ENCODE data around the gene ADARB2.
"Not testable (repeated sequence)": the region's sequence is repeated elsewhere in the genome, so short reads cannot be mapped to it uniquely, and the experiment has no call there.

The ADARB2 gene

DNA sequence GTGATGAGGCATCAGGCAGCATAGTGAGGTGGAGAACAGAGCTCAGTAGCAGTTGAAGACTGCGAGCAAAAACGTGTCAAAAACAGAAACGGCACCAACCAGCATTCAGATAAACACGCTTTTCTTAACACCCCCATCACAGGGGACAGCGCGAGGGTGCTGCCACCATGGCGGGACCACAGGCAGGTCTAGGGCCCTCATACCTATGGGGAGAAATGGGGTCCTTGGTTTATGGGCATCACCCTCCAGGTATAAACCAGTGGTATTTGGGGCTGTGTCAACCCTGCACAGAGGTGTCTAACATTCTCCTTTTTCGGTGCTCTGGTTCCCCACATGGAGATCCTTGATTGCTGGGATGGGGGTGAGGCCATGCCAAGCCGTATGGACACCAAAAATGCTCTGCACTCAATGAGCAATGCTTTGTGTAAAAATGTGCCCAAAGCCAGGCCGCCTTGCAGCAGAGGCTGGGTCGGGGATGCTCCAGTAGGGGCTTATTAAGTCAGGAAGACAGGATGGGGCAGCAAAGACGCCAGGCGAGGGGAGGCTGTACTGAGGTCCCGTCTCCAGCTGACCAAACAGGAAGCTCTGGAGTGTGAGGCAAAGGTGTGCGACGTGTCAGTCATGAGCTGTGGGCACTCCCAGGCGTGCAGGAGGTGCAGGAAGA is 489.6 kb downstream of the ADARB2 start:
- no peak for DNase-seq (ENCODE audit: low read depth in 1 of 2, low spot score in 1 of 2)

- no peak for DNase-seq (ENCODE audit: low read depth in 1 of 2, low spot score in 1 of 2)
Observed at GRCh38 chr10:1244493-1244892, 492.8 kb downstream of the ADARB2 start.

GRCh38 chr10:1243486-1244234 is 493.7 kb downstream of the ADARB2 start:
- no peak for DNase-seq (ENCODE audit: low read depth in 1 of 2, low spot score in 1 of 2)

DNA sequence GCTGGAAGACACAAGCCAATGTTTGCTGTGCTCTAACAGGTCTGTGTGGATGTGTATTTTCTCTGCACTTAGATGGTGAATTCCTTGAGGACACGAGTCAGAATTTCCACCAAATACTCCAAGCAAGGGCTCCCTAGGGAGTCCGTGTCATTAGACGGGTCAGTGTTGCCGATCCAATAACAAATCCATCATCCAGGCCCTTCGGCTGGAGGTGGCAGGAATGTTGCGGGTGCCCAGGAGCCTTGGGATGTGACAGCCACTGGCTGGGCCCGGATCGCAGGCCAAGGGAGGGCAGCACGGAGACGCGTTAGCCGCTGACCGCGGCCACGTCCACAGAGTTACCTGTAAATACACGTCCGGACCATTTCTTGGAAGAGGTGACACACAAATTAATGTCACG is 494.4 kb downstream of the ADARB2 start:
- no peak for DNase-seq (ENCODE audit: low read depth in 1 of 2, low spot score in 1 of 2)

- no peak for DNase-seq (ENCODE audit: low read depth in 1 of 2, low spot score in 1 of 2)
Observed at GRCh38 chr10:1241973-1242935, 495.1 kb downstream of the ADARB2 start.

- DNase-seq (ENCODE audit: low read depth in 1 of 2, low spot score in 1 of 2), result no peak
Observed at GRCh38 chr10:1241322-1241890, 495.9 kb downstream of the ADARB2 start.

GRCh38 chr10:1240341-1240775 is 497.0 kb downstream of the ADARB2 start:
- DNase-seq (ENCODE audit: low read depth in 1 of 2, low spot score in 1 of 2), result no peak

DNA sequence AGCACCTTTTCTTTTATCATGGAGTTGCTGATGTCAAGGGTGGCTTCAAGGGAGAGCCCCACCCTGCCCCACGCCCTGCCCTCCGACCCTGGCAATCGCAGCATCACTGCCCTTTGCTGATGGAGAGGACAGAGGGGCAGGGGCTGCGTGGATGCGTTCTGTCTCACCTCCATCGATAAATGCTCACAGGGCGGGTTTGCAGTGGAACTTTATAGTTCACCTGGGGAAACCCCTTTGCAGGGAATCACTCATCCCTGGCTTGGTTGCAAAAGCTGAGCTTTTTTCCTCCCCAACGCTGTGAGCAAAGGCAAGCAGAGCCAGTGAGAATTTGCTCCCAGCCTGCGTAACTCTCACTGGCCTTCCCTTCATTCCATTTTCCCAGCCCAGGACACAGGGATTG is 504.3 kb downstream of the ADARB2 start:
- DNase-seq (ENCODE audit: low read depth in 1 of 2, low spot score in 1 of 2), result no peak

- no peak for DNase-seq (ENCODE audit: low read depth in 1 of 2, low spot score in 1 of 2)
Observed at GRCh38 chr10:1232164-1232911, 505.0 kb downstream of the ADARB2 start.

DNA sequence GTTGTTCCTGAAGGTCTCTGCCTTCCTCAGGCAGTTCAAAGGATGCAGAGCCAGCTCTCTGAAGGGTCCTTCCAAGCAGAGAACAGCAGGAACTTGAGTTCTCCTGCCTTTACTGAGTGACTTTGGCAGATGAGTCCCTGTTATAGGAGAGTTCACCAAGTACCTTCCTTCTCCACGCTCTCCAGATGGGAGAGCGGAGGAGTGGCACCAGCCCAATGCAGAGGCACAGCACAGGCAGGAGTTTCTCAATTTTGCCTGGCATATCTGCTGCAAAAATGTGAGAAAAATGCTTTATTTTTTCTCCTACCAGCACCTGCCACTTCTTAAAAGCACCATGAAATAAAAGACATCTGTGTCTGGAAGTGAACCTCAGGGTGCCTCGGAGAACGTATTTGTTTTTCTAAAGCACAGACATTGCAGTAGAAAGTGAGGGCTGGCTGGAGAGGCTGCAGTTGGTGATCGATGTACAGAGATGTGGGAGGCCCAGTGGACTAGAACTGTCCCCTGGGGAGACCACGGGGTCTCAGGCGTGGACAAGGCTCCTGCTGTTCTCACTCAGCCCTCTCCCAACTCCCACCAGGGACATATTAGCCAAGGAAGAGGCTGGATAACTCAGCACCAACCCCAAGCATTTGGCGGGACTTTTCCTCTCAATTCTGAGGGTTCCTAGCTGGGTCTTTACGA is 506.6 kb downstream of the ADARB2 start:
- DNase-seq (ENCODE audit: low read depth in 1 of 2, low spot score in 1 of 2), result no peak

GRCh38 chr10:1230138-1230537 is 507.2 kb downstream of the ADARB2 start:
- DNase-seq (ENCODE audit: low read depth in 1 of 2, low spot score in 1 of 2), result no peak

DNA sequence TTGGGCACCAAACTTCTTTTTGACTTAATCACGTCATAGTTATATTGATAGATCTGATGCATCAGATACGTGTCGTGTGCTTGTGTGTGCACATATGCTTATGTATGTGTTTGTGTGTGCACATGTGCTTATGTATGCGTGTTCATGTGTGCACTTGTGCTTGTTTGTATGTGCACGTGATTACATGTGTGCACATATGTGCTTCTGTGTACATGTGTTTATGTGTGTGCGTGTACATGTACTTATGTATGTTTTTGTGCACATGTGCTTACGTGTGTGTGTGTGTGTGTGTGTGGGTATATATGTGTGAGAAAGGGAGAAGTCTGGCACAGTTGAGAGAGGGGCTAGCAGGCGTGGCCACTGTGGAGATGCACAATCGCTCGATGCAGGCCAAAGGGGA is 507.8 kb downstream of the ADARB2 start:
- DNase-seq (ENCODE audit: low read depth in 1 of 2, low spot score in 1 of 2), result no peak

GRCh38 chr10:1229116-1229515 is 508.2 kb downstream of the ADARB2 start:
- no peak for DNase-seq (ENCODE audit: low read depth in 1 of 2, low spot score in 1 of 2)

DNA sequence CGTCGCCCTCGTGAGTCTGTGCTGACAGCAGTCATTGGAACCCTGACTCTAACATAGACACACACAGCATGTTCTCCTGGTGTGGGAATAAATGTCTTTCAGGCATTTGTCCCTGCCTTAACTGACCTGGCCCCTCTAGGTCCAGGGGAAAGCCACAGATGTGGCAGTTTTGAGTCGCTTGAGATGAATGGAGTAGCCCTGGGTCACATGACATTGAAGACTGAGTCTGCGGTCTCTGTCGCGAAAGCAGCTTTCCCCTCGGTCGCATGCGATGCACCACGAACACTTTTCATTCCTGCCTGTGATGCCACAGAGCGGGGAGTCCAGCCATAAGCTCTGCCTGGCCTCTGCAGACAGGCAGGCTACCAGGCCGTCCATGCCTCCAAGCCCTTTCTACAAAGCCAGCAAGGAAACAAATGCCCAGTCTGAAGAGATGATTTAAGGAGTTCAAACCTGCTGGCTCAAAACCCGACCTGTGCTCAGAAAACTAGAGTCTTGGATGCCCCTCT is 508.8 kb downstream of the ADARB2 start:
- DNase-seq (ENCODE audit: low read depth in 1 of 2, low spot score in 1 of 2), result no peak

DNA sequence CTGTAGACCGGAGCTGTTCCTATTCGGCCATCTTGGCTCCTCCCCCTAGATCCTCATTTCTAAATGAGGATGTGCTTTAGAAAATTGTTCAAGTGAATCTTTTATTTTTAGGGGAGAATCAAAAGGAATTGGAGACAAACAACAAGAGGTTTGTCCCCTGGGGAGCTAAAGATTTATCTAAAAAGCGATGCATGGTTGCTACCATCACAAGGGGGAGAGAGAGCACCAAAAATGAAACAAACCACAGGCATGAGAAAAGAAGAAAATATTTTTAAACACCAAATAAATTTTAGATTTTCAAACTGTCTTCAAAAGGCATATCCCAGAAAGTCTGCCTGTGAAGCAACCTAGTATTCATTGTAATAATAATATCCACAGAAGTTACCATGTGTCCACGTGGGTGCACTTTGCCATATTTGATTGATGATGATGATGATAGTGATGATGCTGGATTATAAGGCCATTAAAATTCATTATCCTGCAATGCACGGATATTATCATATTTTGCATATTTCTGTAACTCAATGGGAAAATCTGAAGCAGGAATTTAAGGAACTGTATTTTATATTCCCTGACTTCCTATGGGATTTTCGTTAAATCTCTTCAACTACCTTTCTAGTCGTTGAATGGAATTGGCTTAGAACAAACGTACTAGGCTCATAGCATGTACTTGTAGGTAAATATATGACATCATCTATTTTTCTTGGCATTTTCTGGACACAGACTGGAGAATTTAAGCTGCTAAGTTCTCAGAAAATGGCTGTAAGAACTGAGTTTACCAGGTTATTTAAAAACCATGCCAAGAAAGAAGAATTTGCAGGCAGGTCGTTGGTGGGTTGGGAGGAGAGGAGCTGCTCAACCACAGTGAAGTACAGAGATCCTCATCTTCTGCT is 509.6 kb downstream of the ADARB2 start:
- no peak for DNase-seq (ENCODE audit: low read depth in 1 of 2, low spot score in 1 of 2)

- not testable (repeated sequence) for DNase-seq (ENCODE audit: low read depth in 1 of 2, low spot score in 1 of 2)
Observed at GRCh38 chr10:1226907-1227306, 510.4 kb downstream of the ADARB2 start.

GRCh38 chr10:1219874-1220273 is 517.5 kb downstream of the ADARB2 start:
- not testable (repeated sequence) for DNase-seq (ENCODE audit: low read depth in 1 of 2, low spot score in 1 of 2)

- no peak for DNase-seq (ENCODE audit: low read depth in 1 of 2, low spot score in 1 of 2)
Observed at GRCh38 chr10:1217661-1218060, 519.7 kb downstream of the ADARB2 start.

- DNase-seq (ENCODE audit: low read depth in 1 of 2, low spot score in 1 of 2), result no peak
Observed at GRCh38 chr10:1217237-1217587, 520.1 kb downstream of the ADARB2 start.

Measured in activated CD4-positive, alpha-beta T cell treated with anti-CD3 and anti-CD28 coated beads, Interleukin-2, amount 50 U/mL, for 24 hours (primary cell).